K562 (cell line): Measurements from ENCODE around the gene GALNT5. TPM values are rescaled to one million over a fixed set of nuclear protein-coding genes. Genes with fewer than 3 reads are reported as not detected.

ENCODE experiments used
- CHAMP1 ChIP-seq: fragments of 450-650 bp; IDR thresholded peaks from 2 replicates; pipeline ENCODE4 v1.6.1; 2016; ENCODE audit warnings: mild to moderate bottlenecking
- COPS2 ChIP-seq: fragments of 450-650 bp; conservative IDR thresholded peaks from 2 replicates; pipeline ENCODE4 v1.6.1; 2016; ENCODE audit warnings: mild to moderate bottlenecking, moderate library complexity
- FOXA3 ChIP-seq, 2 experiments: fragments of 450-650 bp in 1 of 2; sonication (generic) in 1 of 2; formaldehyde crosslinking; IDR thresholded peaks in 1 of 2; conservative IDR thresholded peaks in 1 of 2; 2 replicates each; pipeline versions ENCODE4 v1.4.0 to v1.8.0; 2020 to 2022; ENCODE audit warnings: mild to moderate bottlenecking in 2 of 2, missing genetic modification reagents in 1 of 2
- HNRNPL ChIP-seq: fragments of 200-400 bp; formaldehyde crosslinking; IDR thresholded peaks from 2 replicates; pipeline ENCODE4 v1.6.1; 2017; ENCODE audit warnings: low read depth, mild to moderate bottlenecking, low read length
- NFXL1 ChIP-seq: fragments of 450-650 bp; formaldehyde crosslinking; IDR thresholded peaks from 2 replicates; pipeline ENCODE4 v1.4.0; 2021; ENCODE audit warnings: mild to moderate bottlenecking
- NRF1 ChIP-seq, 2 experiments: fragments of 450-650 bp; IDR thresholded peaks in 1 of 2; conservative IDR thresholded peaks in 1 of 2; 2 replicates each; pipeline ENCODE4 v1.6.1; 2014; ENCODE audit warnings: mild to moderate bottlenecking in 2 of 2
- PYGO2 ChIP-seq: fragments of 450-650 bp; IDR thresholded peaks from 2 replicates; pipeline ENCODE4 v1.6.1; 2016; ENCODE audit warnings: mild to moderate bottlenecking, missing genetic modification characterization, moderate library complexity, missing compliant biosample characterization
- RFX7 ChIP-seq: fragments of 250-450 bp; sonication (Bioruptor Pico); IDR thresholded peaks from 2 replicates; pipeline ENCODE4 v1.5.1; 2021; ENCODE audit warnings: mild to moderate bottlenecking
- STAG1 ChIP-seq: sonication (generic); formaldehyde crosslinking; IDR thresholded peaks from 2 replicates; pipeline ENCODE4 v1.5.0; 2020; ENCODE audit warnings: missing genetic modification reagents, borderline replicate concordance
- ZBTB40 ChIP-seq, 2 experiments: fragments of 450-650 bp in 1 of 2; sonication (generic) in 1 of 2; formaldehyde crosslinking in 1 of 2; IDR thresholded peaks; 2 replicates each; pipeline versions ENCODE4 v1.7.1 to v1.9.0; 2016 to 2022; ENCODE audit warnings: inconsistent platforms in 1 of 2, mild to moderate bottlenecking in 1 of 2, missing genetic modification reagents in 1 of 2
- ZNF41 ChIP-seq: fragments of 250-450 bp; sonication (Bioruptor Pico); conservative IDR thresholded peaks from 2 replicates; pipeline ENCODE4 v1.4.0; 2020; ENCODE audit warnings: mild to moderate bottlenecking
- ZNF511 ChIP-seq: sonication (generic); formaldehyde crosslinking; IDR thresholded peaks from 2 replicates; pipeline ENCODE4 v1.8.0; 2022; ENCODE audit warnings: mild to moderate bottlenecking, missing genetic modification reagents
- polyA plus RNA-seq, 8 experiments: library from polyadenylated mRNA; depleted of rRNA in 4 of 8; stranded (reverse) in 5 of 8; unstranded in 3 of 8; fragments of >200 nt; fragmentation: Nextera tagmentation in 2 of 8; fragmentation: Illumina TruSeq in 1 of 8; extraction: Ambion mirVana in 2 of 8; extraction: Trizol in 1 of 8; gene quantifications; 2 replicates each; pipeline versions ENCODE4 v1.2.1 to v1.2.3, GENCODE V29; 2011 to 2014; ENCODE audit warnings: inconsistent platforms in 1 of 8, missing spikeins in 1 of 8
- total RNA-seq, 7 experiments: library from RNA; depleted of rRNA in 6 of 7; stranded (reverse); fragments of >200 nt in 6 of 7; fragmentation: Illumina TruSeq in 2 of 7; extraction: Trizol in 2 of 7; gene quantifications; 2 replicates each; pipeline versions ENCODE4 v1.2.1 to v1.2.3, GENCODE V29; 2011 to 2021; ENCODE audit warnings: low replicate concordance in 1 of 7

Gene GALNT5
- total and polyA plus RNA-seq, 9 of the 15 experiments (the other 6 are each of a cell fraction or from before 2014, with no cell fraction given) = 21.6 to 73.0 (median 54.7) TPM

GRCh38 chr2:157324331-157324843 is 66.9 kb downstream of the GALNT5 start (continued):
- TF ChIP-seq RFX7 (CRISPR knock-in tag) (no peak), ZBTB40 (IDR thresholded peaks at IDR 0.05) (0 out of 2 replicates have a peak, but pooled peaks have one; percentile 28), ZBTB40 (CRISPR knock-in tag; IDR thresholded peaks at IDR 0.05) (no peak), STAG1 (CRISPR knock-in tag) (no peak), CHAMP1 (peak; percentile 99), HNRNPL (no peak), PYGO2 (tag) (peak; percentile 96), FOXA3 (CRISPR knock-in tag; conservative IDR thresholded peaks at IDR 0.05 in 1 of 2, IDR thresholded peaks at IDR 0.05 in 1 of 2) (peak; percentile 17 to 94; a peak in 2 of 4 replicates), COPS2 (no peak), ZNF511 (CRISPR knock-in tag) (no peak), ZNF41 (CRISPR knock-in tag) (peak; percentile 22; the same call in 1 of the 2 replicates), NRF1 (conservative IDR thresholded peaks at IDR 0.05 in 1 of 2, IDR thresholded peaks at IDR 0.05 in 1 of 2) (no peak), NFXL1 (peak; percentile 74; the same call in 1 of the 2 replicates)
